Measurements from ENCODE around the gene ITGA5.

ITGA5 gene

DNA sequence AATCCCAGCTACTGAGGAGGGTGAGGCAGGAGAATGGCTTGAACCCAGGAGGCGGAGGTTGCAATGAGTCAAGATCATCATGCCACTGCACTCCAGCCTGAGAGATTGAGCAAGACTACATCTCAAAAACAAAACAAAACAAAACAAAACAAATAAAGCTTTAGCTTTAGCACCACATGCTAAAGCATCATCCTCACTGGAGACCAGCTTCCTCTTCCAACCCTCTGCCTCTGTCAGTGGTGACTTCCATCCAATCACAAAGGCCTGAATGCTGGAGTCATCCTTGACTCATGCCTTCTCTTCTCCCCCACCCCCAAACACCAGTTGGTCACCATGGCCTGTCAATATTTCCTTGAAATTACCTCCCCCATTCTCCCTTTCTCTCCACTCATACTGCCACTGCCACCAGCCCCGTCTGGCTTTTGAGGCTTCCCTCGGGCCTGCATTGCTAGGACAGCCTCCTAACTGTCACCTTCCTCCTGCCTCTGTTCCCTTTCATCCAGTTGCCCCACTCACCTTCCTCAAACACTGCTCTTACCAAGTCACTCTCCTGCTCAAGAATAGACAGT lies 35.9 kb downstream of the ITGA5 start:
- peaks cover 41 to 43% of the 10 kb centered on the region in 2 donors for H3K4me1 ChIP-seq (ENCODE audit: control insufficient read depth in 2 of 2, insufficient read depth in 1 of 2, low read depth in 1 of 2, low read length in 2 of 2)

DNA sequence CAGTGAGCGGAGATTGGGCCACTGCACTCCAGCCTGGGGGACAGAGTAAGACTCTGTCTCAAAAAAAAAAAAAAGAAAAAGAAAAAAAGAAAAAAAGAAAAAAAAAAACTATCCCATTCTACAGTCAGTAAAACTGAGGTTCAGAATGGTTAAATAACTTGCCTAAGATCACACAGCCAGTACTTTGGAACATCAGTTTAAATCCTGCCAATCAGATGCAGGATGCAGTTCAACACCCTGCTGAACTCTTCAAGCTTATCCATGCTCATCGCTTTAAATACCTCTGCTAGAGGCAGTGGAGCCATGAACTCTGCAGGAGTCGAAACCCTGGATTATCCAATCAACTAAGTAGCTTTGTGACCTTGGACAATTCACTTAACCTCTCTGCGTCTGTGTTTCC lies 37.9 kb downstream of the ITGA5 start:
- Histone ChIP-seq H3K27ac (replicated peaks; ENCODE audit: low read length) (no peak overlapping the region), H2BK12ac (ENCODE audit: low read length) (no peak overlapping the region), H4K8ac (ENCODE audit: low read depth, low read length) (no peak overlapping the region), H3K27me3 (ENCODE audit: control insufficient read depth in 3 of 3, insufficient read depth in 3 of 3, low read depth in 1 of 3, low read length in 3 of 3) (no peaks in the 10 kb centered on the region), H3K4ac (ENCODE audit: low read length) (no peak overlapping the region), H2AFZ (ENCODE audit: low read length) (no peak overlapping the region), H3K79me1 (ENCODE audit: low read depth, low read length) (peaks cover 6% of the 10 kb centered on the region), H2AK5ac (ENCODE audit: low read depth, low read length) (no peak overlapping the region), H3K4me2 (ENCODE audit: insufficient read depth, low read length, poor library complexity, severe bottlenecking) (no peak overlapping the region), H3K14ac (ENCODE audit: low read length) (no peak overlapping the region), H4K91ac (ENCODE audit: low read depth, low read length, poor library complexity) (no peak overlapping the region), H3K9ac (ENCODE audit: low read depth, low read length, poor library complexity) (no peak overlapping the region), H3K23ac (ENCODE audit: low read depth, low read length, poor library complexity) (no peak overlapping the region), H3K4me1 (ENCODE audit: control insufficient read depth in 2 of 2, insufficient read depth in 1 of 2, low read depth in 1 of 2, low read length in 2 of 2) (peaks cover 28 to 32% of the 10 kb centered on the region in 2 donors), H3K18ac (ENCODE audit: low read length) (no peak overlapping the region), H3K9me3 (replicated peaks in 1 of 2; ENCODE audit: control insufficient read depth in 2 of 2, insufficient read depth in 1 of 2, low read depth in 1 of 2, low read length in 2 of 2) (no peaks in the 10 kb centered on the region), H2BK15ac (ENCODE audit: low read length) (no peak overlapping the region), H2BK120ac (ENCODE audit: low read depth, low read length) (no peak overlapping the region), H3K4me3 (ENCODE audit: low read length in 2 of 2) (no peak overlapping the region), H3K36me3 (replicated peaks in 1 of 2; ENCODE audit: control insufficient read depth in 2 of 2, insufficient read depth in 2 of 2, low read length in 2 of 2) (peaks cover 0 to 2% of the 10 kb centered on the region in 2 donors), H2BK5ac (ENCODE audit: low read length) (no peak overlapping the region)
- DNase-seq (ENCODE audit: low spot score), result no peak
- no CpG with 5 or more reads among the region's 4 CpGs for WGBS, 2 donors (ENCODE audit: extremely low coverage in 2 of 2, insufficient read length in 2 of 2, insufficient replicate concordance in 1 of 2)

More for the DNA sequence above, 35.9 kb downstream of the ITGA5 start:
- H2AFZ ChIP-seq (ENCODE audit: low read length), result no peak overlapping the region
- no peak overlapping the region for H3K18ac ChIP-seq (ENCODE audit: low read length)
- H3K4me2 ChIP-seq (ENCODE audit: insufficient read depth, low read length, poor library complexity, severe bottlenecking), result no peak overlapping the region
- H2BK5ac ChIP-seq (ENCODE audit: low read length), result no peak overlapping the region
- no peak overlapping the region for H2BK12ac ChIP-seq (ENCODE audit: low read length)
- H3K9me3 ChIP-seq (replicated peaks in 1 of 2; ENCODE audit: control insufficient read depth in 2 of 2, insufficient read depth in 1 of 2, low read depth in 1 of 2, low read length in 2 of 2), result no peaks in the 10 kb centered on the region
- H4K8ac ChIP-seq (ENCODE audit: low read depth, low read length), result no peak overlapping the region
- H4K91ac ChIP-seq (ENCODE audit: low read depth, low read length, poor library complexity), result no peak overlapping the region
- no peak overlapping the region for H2BK120ac ChIP-seq (ENCODE audit: low read depth, low read length)
- no peak for DNase-seq (ENCODE audit: low spot score)
- H3K4me3 ChIP-seq (ENCODE audit: low read length in 2 of 2), result no peak overlapping the region
- H3K36me3 ChIP-seq (replicated peaks in 1 of 2; ENCODE audit: control insufficient read depth in 2 of 2, insufficient read depth in 2 of 2, low read length in 2 of 2), result peaks cover 0 to 2% of the 10 kb centered on the region in 2 donors
- WGBS, 2 donors (ENCODE audit: extremely low coverage in 2 of 2, insufficient read length in 2 of 2, insufficient replicate concordance in 1 of 2), result no CpG with 5 or more reads among the region's 3 CpGs
- H3K79me1 ChIP-seq (ENCODE audit: low read depth, low read length), result peaks cover 2% of the 10 kb centered on the region
- H2BK15ac ChIP-seq (ENCODE audit: low read length), result no peak overlapping the region
- no peaks in the 10 kb centered on the region for H3K27me3 ChIP-seq (ENCODE audit: control insufficient read depth in 3 of 3, insufficient read depth in 3 of 3, low read depth in 1 of 3, low read length in 3 of 3)
- no peak overlapping the region for H2AK5ac ChIP-seq (ENCODE audit: low read depth, low read length)
- H3K23ac ChIP-seq (ENCODE audit: low read depth, low read length, poor library complexity), result no peak overlapping the region
- H3K27ac ChIP-seq (replicated peaks; ENCODE audit: low read length), result no peak overlapping the region
- no peak overlapping the region for H3K14ac ChIP-seq (ENCODE audit: low read length)
- no peak overlapping the region for H3K4ac ChIP-seq (ENCODE audit: low read length)
- H3K9ac ChIP-seq (ENCODE audit: low read depth, low read length, poor library complexity), result no peak overlapping the region

DNA sequence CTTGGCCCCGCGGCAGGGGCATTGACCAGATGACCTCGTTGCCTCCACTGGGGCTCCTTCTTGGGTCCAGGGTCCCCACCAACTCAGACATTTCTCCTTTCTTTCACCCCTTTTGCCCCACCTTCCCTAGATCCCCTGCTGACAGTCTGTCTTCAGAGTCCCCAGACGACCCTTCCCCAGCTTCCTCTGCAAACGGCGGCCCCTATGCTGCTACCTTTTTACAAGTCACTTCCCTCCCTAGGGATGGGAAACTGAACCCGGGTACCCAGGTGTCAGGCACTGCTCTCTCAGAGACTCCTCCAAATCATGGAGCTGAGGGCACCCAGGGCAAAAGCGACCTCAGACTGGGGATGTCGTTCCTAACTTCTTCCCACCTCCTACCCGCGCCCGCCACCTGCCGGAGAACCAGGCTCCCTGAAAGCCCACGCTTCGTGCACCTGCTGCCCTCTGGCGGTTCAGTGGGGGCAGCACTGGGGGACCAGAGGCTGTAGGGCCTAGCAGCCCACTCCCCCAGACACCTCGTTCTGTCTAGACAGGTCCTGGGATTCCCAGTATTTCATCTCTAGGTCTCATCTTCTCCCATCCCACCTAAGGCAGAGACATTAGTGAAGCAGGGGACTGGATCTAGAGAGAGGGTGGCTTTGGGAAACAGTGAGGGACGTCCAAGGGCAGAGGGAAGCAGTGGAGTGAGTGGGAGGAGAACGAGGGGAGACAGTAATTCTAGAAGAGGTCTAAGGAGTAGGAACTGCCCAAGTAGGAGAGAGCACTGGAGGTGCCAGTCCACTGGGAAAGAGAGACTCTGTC lies 39.5 kb downstream of the ITGA5 start:
- H3K9me3 ChIP-seq (replicated peaks in 1 of 2; ENCODE audit: control insufficient read depth in 2 of 2, insufficient read depth in 1 of 2, low read depth in 1 of 2, low read length in 2 of 2), result no peaks in the 10 kb centered on the region
- no peak overlapping the region for H3K23ac ChIP-seq (ENCODE audit: low read depth, low read length, poor library complexity)
- H3K4me1 ChIP-seq (ENCODE audit: control insufficient read depth in 2 of 2, insufficient read depth in 1 of 2, low read depth in 1 of 2, low read length in 2 of 2), result peaks cover 15 to 22% of the 10 kb centered on the region in 2 donors
- no peak overlapping the region for H2BK120ac ChIP-seq (ENCODE audit: low read depth, low read length)
- peak overlapping the region; percentile 25 for H3K14ac ChIP-seq (ENCODE audit: low read length)
- H2AFZ ChIP-seq (ENCODE audit: low read length), result peak overlapping the region; percentile 85
- no peak overlapping the region for H4K91ac ChIP-seq (ENCODE audit: low read depth, low read length, poor library complexity)
- peak overlapping the region; percentile 84 for H3K4me2 ChIP-seq (ENCODE audit: insufficient read depth, low read length, poor library complexity, severe bottlenecking)
- H3K4ac ChIP-seq (ENCODE audit: low read length), result no peak overlapping the region
- H2BK12ac ChIP-seq (ENCODE audit: low read length), result no peak overlapping the region
- peak; percentile 88 for DNase-seq (ENCODE audit: low spot score)
- H3K27ac ChIP-seq (replicated peaks; ENCODE audit: low read length), result peak overlapping the region; percentile 63
- H2BK15ac ChIP-seq (ENCODE audit: low read length), result no peak overlapping the region
- peak overlapping the region; percentile 51 for H2AK5ac ChIP-seq (ENCODE audit: low read depth, low read length)
- H3K79me1 ChIP-seq (ENCODE audit: low read depth, low read length), result peaks cover 6% of the 10 kb centered on the region
- H3K18ac ChIP-seq (ENCODE audit: low read length), result peak overlapping the region; percentile 81
- WGBS, 2 donors (ENCODE audit: extremely low coverage in 2 of 2, insufficient read length in 2 of 2, insufficient replicate concordance in 1 of 2), result no CpG with 5 or more reads among the region's 19 CpGs
- H3K36me3 ChIP-seq (replicated peaks in 1 of 2; ENCODE audit: control insufficient read depth in 2 of 2, insufficient read depth in 2 of 2, low read length in 2 of 2), result peaks cover 0 to 4% of the 10 kb centered on the region in 2 donors
- H4K8ac ChIP-seq (ENCODE audit: low read depth, low read length), result no peak overlapping the region
- H2BK5ac ChIP-seq (ENCODE audit: low read length), result peak overlapping the region; percentile 25
- peak overlapping the region; percentile 62 to 63 for H3K4me3 ChIP-seq (ENCODE audit: low read length in 2 of 2)
- no peaks in the 10 kb centered on the region for H3K27me3 ChIP-seq (ENCODE audit: control insufficient read depth in 3 of 3, insufficient read depth in 3 of 3, low read depth in 1 of 3, low read length in 3 of 3)
- peak overlapping the region; percentile 54 for H3K9ac ChIP-seq (ENCODE audit: low read depth, low read length, poor library complexity)

DNA sequence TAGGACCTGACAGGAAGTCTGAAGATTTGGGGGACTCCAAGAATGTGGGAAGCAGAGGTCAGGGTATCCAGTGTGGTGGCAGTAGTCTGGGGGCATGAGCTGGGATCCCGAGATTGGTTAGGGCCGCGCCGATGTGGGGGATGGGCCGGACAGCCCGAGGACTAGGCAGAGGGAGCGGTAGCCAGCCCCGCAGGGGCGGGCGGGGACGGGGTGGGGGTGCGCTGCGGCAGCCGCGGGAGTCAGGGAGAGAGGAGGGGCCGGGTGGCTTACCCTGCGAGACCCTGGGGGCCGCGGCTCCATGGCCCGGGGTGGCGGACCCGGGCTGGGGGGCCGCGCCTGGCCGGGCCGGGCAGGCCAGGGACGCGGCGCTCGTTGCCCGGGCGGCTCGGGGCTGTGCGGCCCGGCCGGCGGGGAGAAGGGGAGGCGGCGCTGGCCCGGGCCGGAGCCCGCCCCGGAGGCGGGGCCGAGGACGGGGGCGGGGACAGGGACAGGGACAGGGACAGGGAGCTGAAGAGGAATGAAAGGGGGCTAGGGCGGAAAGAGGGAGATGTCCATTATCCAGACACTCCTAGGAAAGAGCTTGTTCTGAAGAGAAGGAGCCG lies 40.2 kb downstream of the ITGA5 start:
- peak overlapping the region; percentile 81 for H3K18ac ChIP-seq (ENCODE audit: low read length)
- WGBS, 2 donors (ENCODE audit: extremely low coverage in 2 of 2, insufficient read length in 2 of 2, insufficient replicate concordance in 1 of 2), result no CpG with 5 or more reads among the region's 49 CpGs

More for the DNA sequence above, 40.2 kb downstream of the ITGA5 start:
- Histone ChIP-seq H4K8ac (ENCODE audit: low read depth, low read length) (no peak overlapping the region), H2BK12ac (ENCODE audit: low read length) (no peak overlapping the region), H2BK120ac (ENCODE audit: low read depth, low read length) (no peak overlapping the region), H2BK15ac (ENCODE audit: low read length) (no peak overlapping the region), H3K9ac (ENCODE audit: low read depth, low read length, poor library complexity) (peak overlapping the region; percentile 15), H4K91ac (ENCODE audit: low read depth, low read length, poor library complexity) (no peak overlapping the region), H3K23ac (ENCODE audit: low read depth, low read length, poor library complexity) (no peak overlapping the region), H3K27ac (replicated peaks; ENCODE audit: low read length) (peak overlapping the region; percentile 63), H3K9me3 (replicated peaks in 1 of 2; ENCODE audit: control insufficient read depth in 2 of 2, insufficient read depth in 1 of 2, low read depth in 1 of 2, low read length in 2 of 2) (no peaks in the 10 kb centered on the region), H2AK5ac (ENCODE audit: low read depth, low read length) (peak overlapping the region; percentile 51), H3K27me3 (ENCODE audit: control insufficient read depth in 3 of 3, insufficient read depth in 3 of 3, low read depth in 1 of 3, low read length in 3 of 3) (no peaks in the 10 kb centered on the region), H2AFZ (ENCODE audit: low read length) (peak overlapping the region; percentile 85), H3K79me1 (ENCODE audit: low read depth, low read length) (peaks cover 6% of the 10 kb centered on the region), H3K4me1 (ENCODE audit: control insufficient read depth in 2 of 2, insufficient read depth in 1 of 2, low read depth in 1 of 2, low read length in 2 of 2) (peaks cover 10 to 17% of the 10 kb centered on the region in 2 donors), H3K4ac (ENCODE audit: low read length) (no peak overlapping the region), H3K4me3 (ENCODE audit: low read length in 2 of 2) (peak overlapping the region; percentile 62 to 74), H3K14ac (ENCODE audit: low read length) (no peak overlapping the region), H3K4me2 (ENCODE audit: insufficient read depth, low read length, poor library complexity, severe bottlenecking) (peak overlapping the region; percentile 84), H2BK5ac (ENCODE audit: low read length) (peak overlapping the region; percentile 25), H3K36me3 (replicated peaks in 1 of 2; ENCODE audit: control insufficient read depth in 2 of 2, insufficient read depth in 2 of 2, low read length in 2 of 2) (peaks cover 0 to 4% of the 10 kb centered on the region in 2 donors)
- no peak for DNase-seq (ENCODE audit: low spot score)

Data from neuronal stem cell (in vitro differentiated cells).